ENCODE measurements around the gene TASOR.

Gene TASOR, protein sequence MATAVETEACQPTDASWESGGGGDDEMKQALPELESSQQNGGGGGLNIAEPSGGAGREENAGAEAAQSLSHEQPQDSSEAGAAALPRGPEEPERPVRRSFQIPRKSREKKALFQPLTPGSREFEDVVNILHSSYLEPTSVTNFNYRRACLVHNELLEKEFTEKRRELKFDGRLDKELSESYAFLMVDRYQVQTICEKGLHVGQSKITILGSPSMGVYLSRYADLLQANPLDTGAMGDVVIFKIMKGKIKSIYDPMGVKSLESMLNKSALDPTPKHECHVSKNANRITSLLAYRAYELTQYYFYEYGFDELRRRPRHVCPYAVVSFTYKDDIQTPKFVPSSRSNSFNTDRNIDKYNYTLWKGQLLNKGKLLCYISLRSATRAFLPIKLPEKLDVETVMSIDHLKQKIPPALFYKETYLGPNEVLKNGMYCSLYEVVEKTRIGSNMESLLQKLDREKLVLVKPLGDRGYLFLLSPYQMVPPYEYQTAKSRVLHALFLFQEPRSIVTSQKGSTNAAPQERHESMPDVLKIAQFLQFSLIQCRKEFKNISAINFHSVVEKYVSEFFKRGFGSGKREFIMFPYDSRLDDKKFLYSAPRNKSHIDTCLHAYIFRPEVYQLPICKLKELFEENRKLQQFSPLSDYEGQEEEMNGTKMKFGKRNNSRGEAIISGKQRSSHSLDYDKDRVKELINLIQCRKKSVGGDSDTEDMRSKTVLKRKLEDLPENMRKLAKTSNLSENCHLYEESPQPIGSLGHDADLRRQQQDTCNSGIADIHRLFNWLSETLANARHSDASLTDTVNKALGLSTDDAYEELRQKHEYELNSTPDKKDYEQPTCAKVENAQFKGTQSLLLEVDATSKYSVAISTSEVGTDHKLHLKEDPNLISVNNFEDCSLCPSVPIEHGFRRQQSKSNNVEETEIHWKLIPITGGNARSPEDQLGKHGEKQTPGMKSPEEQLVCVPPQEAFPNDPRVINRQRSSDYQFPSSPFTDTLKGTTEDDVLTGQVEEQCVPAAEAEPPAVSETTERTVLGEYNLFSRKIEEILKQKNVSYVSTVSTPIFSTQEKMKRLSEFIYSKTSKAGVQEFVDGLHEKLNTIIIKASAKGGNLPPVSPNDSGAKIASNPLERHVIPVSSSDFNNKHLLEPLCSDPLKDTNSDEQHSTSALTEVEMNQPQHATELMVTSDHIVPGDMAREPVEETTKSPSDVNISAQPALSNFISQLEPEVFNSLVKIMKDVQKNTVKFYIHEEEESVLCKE (N-terminal part only)

DNA sequence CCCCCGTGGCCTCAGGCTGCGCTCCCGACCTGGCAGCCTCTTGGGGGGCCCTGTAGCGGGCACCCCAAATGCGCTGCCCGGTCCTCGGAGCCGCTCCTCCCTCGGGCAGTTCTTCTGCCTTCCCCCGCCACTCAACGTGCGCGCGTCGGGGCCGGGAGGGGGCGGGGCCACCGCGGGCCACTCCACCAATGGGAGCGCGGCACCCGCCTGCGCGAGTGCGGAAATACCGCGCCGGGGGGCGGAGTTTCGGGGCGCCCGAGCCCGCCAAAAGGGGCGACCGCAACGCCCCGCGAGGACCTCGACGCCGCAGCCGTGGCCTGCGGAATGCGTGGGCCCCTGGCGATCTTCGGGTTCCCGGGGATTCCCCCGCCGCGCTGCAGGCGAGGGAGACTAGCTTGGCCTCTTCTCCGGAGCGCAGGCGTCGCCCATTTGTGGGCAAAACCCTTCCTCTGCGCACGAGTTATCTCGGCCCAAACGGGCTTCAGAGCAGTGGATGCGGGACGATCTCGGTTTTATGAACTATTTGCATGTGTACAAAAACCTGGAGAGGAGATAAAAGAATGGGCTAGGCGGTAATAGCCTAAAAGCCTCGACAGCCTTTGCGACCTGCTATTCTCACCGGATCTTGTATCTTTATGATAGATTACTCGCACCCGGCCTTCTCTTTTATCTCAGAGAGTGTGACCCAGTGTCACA, at the start of gene TASOR:
Gene TASOR, minus strand, starts transcription at position 144 of the 696 bp plus-strand sequence. CDS start 259 bp downstream, outside the sequence.
- TF ChIP-seq, protein P1, sequence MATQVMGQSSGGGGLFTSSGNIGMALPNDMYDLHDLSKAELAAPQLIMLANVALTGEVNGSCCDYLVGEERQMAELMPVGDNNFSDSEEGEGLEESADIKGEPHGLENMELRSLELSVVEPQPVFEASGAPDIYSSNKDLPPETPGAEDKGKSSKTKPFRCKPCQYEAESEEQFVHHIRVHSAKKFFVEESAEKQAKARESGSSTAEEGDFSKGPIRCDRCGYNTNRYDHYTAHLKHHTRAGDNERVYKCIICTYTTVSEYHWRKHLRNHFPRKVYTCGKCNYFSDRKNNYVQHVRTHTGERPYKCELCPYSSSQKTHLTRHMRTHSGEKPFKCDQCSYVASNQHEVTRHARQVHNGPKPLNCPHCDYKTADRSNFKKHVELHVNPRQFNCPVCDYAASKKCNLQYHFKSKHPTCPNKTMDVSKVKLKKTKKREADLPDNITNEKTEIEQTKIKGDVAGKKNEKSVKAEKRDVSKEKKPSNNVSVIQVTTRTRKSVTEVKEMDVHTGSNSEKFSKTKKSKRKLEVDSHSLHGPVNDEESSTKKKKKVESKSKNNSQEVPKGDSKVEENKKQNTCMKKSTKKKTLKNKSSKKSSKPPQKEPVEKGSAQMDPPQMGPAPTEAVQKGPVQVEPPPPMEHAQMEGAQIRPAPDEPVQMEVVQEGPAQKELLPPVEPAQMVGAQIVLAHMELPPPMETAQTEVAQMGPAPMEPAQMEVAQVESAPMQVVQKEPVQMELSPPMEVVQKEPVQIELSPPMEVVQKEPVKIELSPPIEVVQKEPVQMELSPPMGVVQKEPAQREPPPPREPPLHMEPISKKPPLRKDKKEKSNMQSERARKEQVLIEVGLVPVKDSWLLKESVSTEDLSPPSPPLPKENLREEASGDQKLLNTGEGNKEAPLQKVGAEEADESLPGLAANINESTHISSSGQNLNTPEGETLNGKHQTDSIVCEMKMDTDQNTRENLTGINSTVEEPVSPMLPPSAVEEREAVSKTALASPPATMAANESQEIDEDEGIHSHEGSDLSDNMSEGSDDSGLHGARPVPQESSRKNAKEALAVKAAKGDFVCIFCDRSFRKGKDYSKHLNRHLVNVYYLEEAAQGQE (IDR thresholded peaks at IDR 0.05; ENCODE audit: low read depth), result no peak
- TF ChIP-seq, protein P2, sequence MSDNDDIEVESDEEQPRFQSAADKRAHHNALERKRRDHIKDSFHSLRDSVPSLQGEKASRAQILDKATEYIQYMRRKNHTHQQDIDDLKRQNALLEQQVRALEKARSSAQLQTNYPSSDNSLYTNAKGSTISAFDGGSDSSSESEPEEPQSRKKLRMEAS (IDR thresholded peaks at IDR 0.05), result peak; percentile 97
- TF ChIP-seq TEAD4 (IDR thresholded peaks at IDR 0.05), result peak; percentile 20; the same call in 1 of the 2 replicates

DNA sequence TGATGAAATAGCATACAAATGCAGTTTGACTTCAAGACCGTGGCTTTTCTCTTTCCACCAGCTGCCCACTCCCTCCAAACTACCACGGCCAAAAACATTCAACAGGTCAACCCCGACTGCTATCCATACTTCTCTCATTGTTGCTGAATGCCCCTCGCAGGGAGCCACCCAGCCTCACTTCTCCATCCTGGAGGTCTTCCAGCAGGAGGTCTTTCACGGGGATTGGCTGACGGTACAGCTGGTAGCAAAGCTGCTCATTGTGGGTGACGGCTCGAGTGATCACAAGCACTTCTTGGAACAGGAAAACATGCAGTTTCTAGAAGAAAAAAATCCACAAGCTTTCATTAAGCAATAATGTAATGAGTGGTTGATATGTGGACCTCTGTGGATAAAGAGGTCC, 49.0 kb upstream of the TASOR start:
- no peak for TF ChIP-seq TAF1 (IDR thresholded peaks at IDR 0.05; ENCODE audit: low read depth)
- TF ChIP-seq, protein P3, sequence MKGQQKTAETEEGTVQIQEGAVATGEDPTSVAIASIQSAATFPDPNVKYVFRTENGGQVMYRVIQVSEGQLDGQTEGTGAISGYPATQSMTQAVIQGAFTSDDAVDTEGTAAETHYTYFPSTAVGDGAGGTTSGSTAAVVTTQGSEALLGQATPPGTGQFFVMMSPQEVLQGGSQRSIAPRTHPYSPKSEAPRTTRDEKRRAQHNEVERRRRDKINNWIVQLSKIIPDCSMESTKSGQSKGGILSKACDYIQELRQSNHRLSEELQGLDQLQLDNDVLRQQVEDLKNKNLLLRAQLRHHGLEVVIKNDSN (IDR thresholded peaks at IDR 0.05), result no peak
- TF ChIP-seq EP300 (IDR thresholded peaks at IDR 0.05; ENCODE audit: borderline replicate concordance), result no peak
- no peak for TF ChIP-seq ZBTB7A (IDR thresholded peaks at IDR 0.05; ENCODE audit: low read depth)
- no peak for TF ChIP-seq CEBPB (IDR thresholded peaks at IDR 0.05)
- no peak for TF ChIP-seq TCF12 (IDR thresholded peaks at IDR 0.05; ENCODE audit: low read depth)
- no peak for TF ChIP-seq EGR1 (IDR thresholded peaks at IDR 0.05)
- TF ChIP-seq CREB1 (IDR thresholded peaks at IDR 0.05; ENCODE audit: low read depth), result no peak
- TF ChIP-seq, protein P1 (IDR thresholded peaks at IDR 0.05; ENCODE audit: low read depth), result no peak
- no peak for TF ChIP-seq NFIC (IDR thresholded peaks at IDR 0.05)

DNA sequence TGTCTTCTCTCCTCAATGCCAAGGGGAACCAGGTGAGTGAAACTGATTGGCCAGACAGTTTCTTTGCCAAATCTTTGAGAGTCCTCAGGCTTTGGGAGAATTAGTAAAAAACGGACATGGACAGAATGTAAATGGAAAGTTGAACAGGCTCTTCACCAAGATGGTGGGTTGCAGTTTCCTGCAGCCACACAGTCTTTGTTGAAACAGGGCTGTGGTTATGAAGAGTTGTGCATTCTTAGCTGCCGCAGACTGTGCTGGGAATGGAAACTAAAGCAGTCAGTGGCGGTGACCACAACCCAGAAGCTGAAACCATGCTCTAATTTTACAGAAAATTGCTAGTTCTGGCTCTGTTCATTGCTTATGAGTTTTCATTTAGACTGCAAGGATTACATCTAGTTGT, 42.1 kb upstream of the TASOR start:
- TF ChIP-seq, protein P3 (IDR thresholded peaks at IDR 0.05), result no peak
- no peak for TF ChIP-seq TAF1 (IDR thresholded peaks at IDR 0.05; ENCODE audit: low read depth)
- no peak for TF ChIP-seq CREB1 (IDR thresholded peaks at IDR 0.05; ENCODE audit: low read depth)
- TF ChIP-seq TCF12 (IDR thresholded peaks at IDR 0.05; ENCODE audit: low read depth), result no peak
- no peak for TF ChIP-seq FOXM1 (IDR thresholded peaks at IDR 0.05; ENCODE audit: borderline replicate concordance, low read depth)
- TF ChIP-seq, protein P2 (IDR thresholded peaks at IDR 0.05), result no peak

DNA sequence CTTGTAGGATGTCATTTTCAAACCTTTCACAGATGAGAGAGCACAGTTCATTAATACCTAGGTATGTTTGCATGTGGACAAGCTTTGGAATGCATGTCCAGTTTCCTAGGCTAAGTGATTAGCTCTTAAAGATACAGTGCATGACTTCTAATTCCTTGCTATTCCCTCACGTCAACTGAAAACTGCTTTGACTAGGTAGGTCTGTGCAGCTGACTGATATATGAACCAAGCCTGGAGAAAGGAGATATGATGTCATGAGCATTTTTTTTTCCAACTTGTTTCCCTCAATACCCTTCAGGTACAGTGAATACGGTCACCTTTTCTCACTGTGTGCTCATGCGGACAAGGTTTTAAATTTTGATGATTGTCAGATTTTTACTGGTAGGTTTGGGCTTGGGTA, 41.6 kb upstream of the TASOR start:
- TF ChIP-seq CREB1 (IDR thresholded peaks at IDR 0.05; ENCODE audit: low read depth) (peak; percentile 53), TCF12 (IDR thresholded peaks at IDR 0.05; ENCODE audit: low read depth) (peak; percentile 35; the same call in 1 of the 2 replicates), TEAD4 (IDR thresholded peaks at IDR 0.05) (peak; percentile 76), EP300 (IDR thresholded peaks at IDR 0.05; ENCODE audit: borderline replicate concordance) (peak; percentile 46; the same call in 1 of the 2 replicates), NFIC (IDR thresholded peaks at IDR 0.05) (no peak), YY1 (IDR thresholded peaks at IDR 0.05; ENCODE audit: low read depth) (no peak; the same call in 1 of the 2 replicates), CEBPB (IDR thresholded peaks at IDR 0.05) (no peak; the same call in 1 of the 2 replicates), EGR1 (IDR thresholded peaks at IDR 0.05) (no peak), RAD21 (IDR thresholded peaks at IDR 0.05; ENCODE audit: low read depth) (no peak), TAF1 (IDR thresholded peaks at IDR 0.05; ENCODE audit: low read depth) (no peak), ZBTB7A (IDR thresholded peaks at IDR 0.05; ENCODE audit: low read depth) (no peak), FOXM1 (IDR thresholded peaks at IDR 0.05; ENCODE audit: borderline replicate concordance, low read depth) (no peak)
- TF ChIP-seq, protein P3 (IDR thresholded peaks at IDR 0.05), result peak; percentile 43; the same call in 1 of the 2 replicates
- TF ChIP-seq, protein P1 (IDR thresholded peaks at IDR 0.05; ENCODE audit: low read depth), result no peak
- TF ChIP-seq, protein P2 (IDR thresholded peaks at IDR 0.05), result peak; percentile 77
